Measurements from ENCODE around the gene PCYT1B.

- TF ChIP-seq CTCF (IDR thresholded peaks at IDR 0.05) (no peak), POLR2A (IDR thresholded peaks at IDR 0.05) (no peak)
Measured at GRCh38 chrX:24647257-24648058, at the start of gene PCYT1B.
